ENCODE measurements around the gene RCL1. TPM values are rescaled to one million over a fixed set of nuclear protein-coding genes. Genes with fewer than 3 reads are reported as not detected.

Gene RCL1
- total RNA-seq, 1 donor from 2014 or later, result 18.5 TPM

DNA sequence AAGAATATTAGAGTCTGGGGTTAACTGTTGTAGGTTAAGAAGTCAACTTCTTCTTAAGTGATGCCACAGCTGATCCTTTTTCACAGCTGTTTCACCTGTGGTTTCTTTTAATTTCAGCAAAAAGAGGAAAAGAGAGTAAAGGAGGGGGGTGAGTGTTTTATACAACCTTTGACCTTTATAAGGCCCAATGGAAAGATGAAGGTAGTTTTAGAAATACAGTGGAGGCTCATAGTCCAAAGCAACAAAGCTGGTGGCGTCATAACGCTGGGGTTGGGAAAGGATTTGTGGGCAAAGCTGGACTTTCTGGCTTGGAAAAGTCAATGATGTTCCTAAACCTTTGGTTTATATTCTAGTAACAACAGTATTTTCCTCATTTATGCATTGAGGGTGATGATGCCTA lies 49.5 kb downstream of the RCL1 start:
- no peak for DNase-seq (ENCODE audit: low read depth)

DNA sequence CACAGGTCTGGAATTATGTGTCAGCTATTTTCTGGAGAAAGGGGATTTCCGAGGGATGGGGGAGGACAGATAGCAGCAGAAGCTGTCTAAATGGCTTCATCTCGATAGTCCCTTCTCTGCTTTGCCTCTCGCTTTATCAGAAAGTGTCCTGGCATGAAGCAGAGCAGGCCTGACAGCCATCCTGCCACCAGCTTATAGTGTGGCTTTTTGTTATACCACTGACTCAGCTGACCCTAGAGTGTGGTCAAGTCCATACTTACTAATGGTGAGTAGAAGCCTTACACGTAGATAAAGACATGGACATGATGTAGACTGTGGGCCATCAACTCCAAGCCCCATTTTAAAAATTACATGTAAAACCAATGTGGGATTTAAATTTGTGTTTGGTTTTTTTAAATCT lies 50.0 kb downstream of the RCL1 start:
- DNase-seq (ENCODE audit: low read depth), result no peak

GRCh38 chr9:4844056-4844838 lies 51.5 kb downstream of the RCL1 start:
- no peak for DNase-seq (ENCODE audit: low read depth)

GRCh38 chr9:4849369-4849768 lies 56.6 kb downstream of the RCL1 start:
- DNase-seq (ENCODE audit: low read depth), result peak; percentile 36

DNA sequence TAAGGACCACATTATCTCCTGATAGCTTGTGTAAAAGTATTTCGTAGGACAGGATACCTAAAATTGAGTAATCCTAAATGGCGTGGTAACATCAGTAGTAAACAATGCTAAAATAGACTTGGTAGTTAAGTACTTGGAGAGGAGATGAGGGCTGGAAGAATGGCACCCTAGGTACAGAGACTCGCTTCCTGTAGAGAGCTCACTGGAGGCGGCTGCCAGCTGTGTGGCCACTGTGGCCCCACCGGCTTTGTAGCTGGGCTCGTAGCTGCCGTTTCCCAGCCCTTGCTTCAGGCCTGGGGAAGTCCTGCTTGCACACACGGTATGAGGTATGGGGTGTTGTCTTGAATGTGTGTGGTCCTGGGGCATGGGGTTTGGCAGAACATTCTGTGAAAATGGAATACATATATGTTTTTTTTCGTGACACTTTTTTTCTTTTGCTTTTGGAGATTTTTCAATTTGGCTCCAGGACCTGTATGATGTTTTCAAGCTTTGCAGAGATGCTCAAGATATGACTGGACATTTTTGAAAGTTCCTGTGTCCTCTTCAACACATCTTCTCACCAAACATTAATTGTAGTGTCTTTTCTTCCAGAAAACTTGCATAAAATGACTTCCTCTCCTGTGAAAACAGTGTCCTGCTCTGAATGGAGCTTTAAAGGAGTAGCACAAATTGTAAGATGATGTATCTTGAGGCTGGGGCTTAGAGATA lies 58.0 kb downstream of the RCL1 start:
- no peak for DNase-seq (ENCODE audit: low read depth)

DNA sequence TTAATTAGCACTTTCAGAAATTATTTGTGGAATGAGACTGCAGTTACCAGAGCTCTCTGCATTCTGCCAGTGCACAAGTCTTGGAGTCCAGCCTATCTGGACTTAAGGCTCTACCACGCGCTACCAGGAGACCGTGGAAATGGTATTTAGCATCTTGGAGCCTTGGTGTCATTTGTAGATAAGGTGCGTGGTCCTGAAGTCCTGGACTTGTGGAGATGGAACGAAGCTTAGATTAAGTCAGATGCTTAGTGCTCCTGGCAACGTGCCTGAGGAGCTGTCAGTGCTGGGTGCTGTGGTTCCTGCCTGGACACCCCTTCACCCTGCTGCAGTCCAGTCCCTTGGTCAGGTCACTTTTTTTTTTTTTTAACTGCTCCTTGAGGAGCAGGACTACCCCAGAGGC lies 59.7 kb downstream of the RCL1 start:
- DNase-seq (ENCODE audit: low read depth), result no peak

DNA sequence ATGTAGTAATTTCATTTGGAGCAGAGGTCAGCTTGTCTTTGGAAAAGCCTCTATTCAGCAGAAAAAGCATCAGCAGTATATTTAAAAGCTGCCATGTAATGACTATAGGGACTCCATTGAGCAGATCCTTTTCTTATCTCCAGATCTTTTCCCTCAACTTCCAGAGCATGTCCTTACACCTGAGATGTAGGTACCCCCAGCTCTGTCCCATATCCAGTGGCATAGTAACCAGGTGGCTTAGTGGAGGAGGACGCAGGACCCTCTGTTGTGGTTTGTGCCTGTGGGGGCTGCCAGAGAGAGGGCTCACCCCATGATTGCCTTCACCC lies 61.5 kb downstream of the RCL1 start:
- no peak for DNase-seq (ENCODE audit: low read depth)

DNA sequence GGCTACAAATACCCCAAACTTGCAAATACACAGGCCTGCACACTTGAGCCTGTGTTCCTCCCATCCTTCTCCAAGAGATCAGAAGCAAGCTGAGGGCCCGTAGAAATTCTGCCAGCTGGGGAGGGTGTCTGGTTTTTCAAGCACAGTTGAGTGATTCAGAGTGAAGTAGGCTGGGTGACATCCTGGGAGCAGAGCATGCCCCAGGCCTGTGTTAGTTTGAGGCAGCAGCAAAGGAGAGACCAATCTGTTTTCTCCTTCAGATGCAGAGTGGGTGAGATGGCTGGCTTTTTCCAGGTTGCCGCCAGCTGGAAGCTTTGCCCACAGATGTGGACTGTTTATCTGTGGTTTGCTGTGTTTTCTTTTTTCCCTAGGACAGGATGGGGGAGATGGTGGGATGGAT lies 63.1 kb downstream of the RCL1 start:
- DNase-seq (ENCODE audit: low read depth), result peak; percentile 51

GRCh38 chr9:4857163-4857810 lies 64.5 kb downstream of the RCL1 start:
- peak; percentile 43 for DNase-seq (ENCODE audit: low read depth)

- no peak for DNase-seq (ENCODE audit: low read depth)
Observed at GRCh38 chr9:4859035-4859434, 66.3 kb downstream of the RCL1 start.

DNA sequence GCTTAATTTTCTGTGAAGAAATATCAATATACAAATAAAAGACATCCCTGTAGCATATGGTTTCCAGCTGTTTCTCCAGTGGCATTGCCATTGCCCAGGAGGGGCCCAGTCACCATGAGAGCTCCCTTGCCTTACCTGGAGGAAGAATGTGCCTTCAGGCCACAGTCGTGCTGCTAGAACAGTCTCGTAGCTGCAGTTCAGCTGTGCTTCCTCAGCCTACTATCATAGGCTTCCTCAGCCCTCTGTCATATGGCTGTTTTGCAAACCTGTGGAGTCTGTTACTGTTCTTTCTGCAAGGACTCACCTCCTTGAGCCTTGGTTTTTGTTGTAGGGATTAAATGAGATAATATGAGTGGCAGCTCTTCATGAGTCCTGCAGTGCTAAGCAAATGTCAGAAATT lies 67.6 kb downstream of the RCL1 start:
- DNase-seq (ENCODE audit: low read depth), result no peak

DNA sequence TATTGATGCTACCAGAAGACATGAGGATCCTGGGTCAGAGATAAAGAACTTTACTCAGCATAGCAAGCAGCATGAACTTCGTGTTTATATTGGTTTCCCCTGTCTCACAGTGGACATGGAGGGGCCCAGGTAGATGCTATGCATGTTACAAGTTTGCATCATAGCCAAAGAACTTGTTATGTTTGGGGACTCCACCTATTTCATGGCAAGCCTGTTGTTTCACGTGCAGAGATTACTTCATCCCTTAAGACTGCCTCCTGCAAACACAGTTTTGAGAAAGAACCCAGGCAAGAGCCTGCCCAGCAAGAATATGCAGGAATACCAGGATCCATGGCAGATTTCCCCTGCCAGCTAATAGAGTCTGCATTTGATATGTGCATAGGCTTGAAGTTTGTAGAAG lies 68.4 kb downstream of the RCL1 start:
- no peak for DNase-seq (ENCODE audit: low read depth)

DNA sequence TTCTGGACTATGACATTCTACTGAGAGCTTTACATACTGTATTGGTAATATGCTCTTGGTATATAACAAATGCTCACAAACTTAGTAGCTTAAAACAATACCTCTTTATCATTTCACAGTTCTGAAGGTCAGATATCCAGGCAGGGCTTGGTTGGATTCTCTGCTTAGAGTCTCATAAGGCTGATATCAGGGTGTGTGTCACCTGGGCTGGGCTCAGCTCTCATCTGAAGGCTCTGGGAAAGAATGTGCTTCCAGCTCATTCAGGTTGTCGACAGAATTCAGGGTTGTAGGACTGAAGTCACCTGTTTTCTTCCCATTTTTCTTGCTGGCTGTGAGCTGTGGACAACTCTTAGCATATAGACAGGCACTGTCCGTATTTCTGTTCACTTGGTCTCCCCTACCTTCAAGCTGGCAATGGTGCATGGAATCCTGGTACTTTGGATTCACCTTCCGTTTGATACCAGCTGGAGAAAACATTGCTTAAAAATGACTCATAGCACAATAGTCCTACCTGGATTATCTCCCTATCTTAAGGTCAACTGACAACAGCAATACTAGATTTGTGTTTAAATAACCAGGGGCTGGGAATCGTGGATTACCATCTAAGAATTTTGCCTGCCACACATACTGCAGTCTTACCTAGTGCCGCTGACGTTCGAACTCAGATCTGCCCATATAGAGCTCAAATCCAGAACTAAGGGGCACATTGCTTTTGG lies 69.2 kb downstream of the RCL1 start:
- no peak for DNase-seq (ENCODE audit: low read depth)

DNA sequence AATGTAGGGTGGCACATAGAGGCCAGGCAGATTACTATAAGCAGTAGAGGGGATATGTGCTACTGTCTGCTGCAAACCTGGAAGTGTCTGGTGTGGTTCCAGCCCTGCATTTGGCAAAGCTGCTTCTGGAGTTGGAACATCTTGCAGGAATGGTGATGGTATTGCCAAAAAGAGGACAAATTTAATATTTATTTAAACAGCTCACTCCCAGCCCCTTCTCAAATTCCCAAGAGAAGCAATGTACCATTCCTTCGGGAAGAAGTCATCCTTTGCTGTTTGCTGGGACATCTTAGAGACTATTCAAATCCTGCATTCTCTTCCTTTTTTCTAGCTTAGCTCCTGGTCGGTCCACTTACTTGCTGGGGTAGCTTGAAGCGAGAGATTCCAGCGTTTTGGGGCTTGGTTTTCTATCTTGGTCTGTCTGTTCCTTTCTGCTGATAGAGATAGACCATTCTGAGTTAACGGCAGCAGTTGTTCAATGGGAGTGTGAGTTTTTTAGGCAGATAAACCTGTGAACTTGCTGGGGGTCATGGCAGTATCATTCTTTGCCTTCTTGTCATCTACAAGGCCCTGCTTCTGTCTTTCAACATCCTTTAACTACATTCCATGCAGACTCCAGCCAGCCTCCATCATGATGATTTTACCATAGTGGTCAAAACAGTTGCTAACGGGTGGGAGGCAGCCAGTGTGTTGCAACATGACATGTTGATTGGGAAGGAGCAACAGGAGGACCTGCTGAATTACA lies 69.9 kb downstream of the RCL1 start:
- no peak for DNase-seq (ENCODE audit: low read depth)

DNA sequence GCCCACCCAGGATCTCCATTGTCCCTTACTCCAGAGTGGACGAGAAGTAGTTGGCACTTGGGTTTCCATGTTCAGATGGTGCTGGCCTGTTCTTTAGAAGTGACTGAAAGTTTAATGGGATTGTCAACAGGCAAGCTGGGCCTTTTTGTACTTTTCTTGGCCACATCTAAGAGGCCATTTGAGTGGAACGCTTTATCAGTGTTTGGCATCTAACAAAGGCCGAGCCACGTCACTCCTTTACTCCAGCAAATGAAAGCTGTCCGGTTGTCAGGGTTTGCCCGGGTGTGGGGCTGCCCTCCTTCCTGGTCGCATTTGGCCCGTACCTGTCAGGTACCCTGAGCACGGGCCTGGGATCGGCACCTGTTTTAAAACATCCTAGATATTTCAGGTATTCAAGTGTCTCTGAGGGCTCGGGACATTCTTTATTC lies 71.5 kb downstream of the RCL1 start:
- DNase-seq (ENCODE audit: low read depth), result no peak

GRCh38 chr9:4864698-4865097 lies 72.0 kb downstream of the RCL1 start:
- DNase-seq (ENCODE audit: low read depth), result no peak

GRCh38 chr9:4865681-4866080 lies 72.9 kb downstream of the RCL1 start:
- no peak for DNase-seq (ENCODE audit: low read depth)

- DNase-seq (ENCODE audit: low read depth), result peak; percentile 35
Observed at GRCh38 chr9:4866239-4866969, 73.7 kb downstream of the RCL1 start.

GRCh38 chr9:4873066-4873465 lies 80.3 kb downstream of the RCL1 start:
- DNase-seq (ENCODE audit: low read depth), result no peak

GRCh38 chr9:4875559-4875958 lies 82.8 kb downstream of the RCL1 start:
- DNase-seq (ENCODE audit: low read depth), result no peak

- DNase-seq (ENCODE audit: low read depth), result no peak
Observed at GRCh38 chr9:4879115-4879558, 86.4 kb downstream of the RCL1 start.
